ENCODE measurements around the gene UNC119B.
"Not testable (repeated sequence)": the region's sequence is repeated elsewhere in the genome, so short reads cannot be mapped to it uniquely, and the experiment has no call there.

UNC119B gene

DNA sequence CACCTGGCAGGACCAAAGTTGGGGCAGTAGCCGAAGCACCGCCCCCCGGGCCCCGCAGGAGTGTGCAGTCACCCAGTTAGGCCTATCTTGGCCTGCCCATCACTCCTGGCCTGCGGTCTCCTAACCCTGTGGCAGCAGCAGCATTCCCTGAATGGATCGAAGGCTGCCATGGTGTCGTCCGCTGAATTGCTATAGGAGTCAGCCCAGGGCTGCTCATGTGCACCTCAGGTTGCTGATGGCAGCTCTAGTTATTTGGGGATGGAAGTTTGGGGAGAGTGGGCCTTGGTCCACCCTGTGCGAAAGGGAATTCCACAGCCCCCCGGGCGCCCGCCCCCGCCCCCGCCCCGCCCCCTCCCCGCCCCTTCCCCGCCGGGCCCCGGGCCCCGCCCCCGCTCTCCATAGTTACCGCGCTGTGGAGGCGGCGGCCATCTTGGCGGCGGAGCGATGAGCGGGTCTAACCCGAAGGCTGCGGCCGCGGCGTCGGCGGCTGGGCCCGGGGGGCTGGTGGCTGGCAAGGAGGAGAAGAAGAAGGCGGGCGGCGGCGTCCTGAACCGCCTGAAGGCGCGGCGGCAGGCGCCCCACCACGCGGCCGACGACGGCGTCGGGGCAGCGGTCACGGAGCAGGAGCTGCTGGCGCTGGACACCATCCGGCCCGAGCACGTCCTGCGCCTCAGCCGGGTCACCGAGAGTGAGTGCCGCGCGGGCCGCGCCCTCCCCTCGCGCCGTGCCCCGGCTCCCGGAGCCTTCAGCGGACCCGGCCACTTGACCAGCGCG lies at the start of gene UNC119B:
Gene UNC119B, plus strand, starts transcription at position 428 of the 774 bp plus-strand sequence. Its CDS starts 17 bp downstream, at position 445.
- DNase-seq (ENCODE audit: low read depth): peak; percentile 42

DNA sequence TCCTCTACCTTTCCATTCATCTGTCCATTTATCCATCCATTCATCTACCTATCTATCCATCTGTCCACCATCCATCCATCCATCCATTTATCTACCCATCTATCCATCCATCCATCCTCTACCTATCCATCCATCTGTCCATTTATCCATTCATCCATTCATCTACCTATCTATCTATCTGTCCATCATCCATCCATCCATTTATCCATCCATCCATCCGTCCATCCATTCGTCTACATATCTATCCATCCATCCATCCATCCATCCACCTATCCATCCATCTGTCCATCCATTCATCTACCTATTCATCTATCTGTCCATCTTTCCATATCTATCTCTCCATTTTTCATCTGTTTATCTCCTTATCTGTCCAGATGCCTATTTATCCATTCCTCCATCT lies 48.8 kb upstream of the UNC119B start:
- no peak for DNase-seq (ENCODE audit: low read depth)

DNA sequence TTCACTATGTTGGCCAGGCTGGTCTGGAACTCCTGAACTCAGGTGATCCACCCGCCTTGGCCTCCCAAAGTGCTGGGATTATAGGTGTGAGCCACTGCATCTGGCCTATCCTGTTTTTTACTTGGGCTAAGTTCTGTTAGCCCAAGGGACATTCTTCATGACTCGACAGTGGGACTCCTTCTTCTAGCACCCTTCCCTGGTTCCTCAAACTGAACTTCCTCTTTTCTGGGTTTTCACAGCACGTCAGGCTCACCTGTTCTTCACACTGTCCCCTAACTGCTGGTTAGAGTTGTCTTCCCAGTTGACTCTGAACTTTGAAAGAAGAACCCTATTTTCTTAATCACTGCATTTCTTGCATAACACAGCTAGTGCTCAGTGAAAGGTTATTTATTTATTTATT lies 47.4 kb upstream of the UNC119B start:
- DNase-seq (ENCODE audit: low read depth): no peak

DNA sequence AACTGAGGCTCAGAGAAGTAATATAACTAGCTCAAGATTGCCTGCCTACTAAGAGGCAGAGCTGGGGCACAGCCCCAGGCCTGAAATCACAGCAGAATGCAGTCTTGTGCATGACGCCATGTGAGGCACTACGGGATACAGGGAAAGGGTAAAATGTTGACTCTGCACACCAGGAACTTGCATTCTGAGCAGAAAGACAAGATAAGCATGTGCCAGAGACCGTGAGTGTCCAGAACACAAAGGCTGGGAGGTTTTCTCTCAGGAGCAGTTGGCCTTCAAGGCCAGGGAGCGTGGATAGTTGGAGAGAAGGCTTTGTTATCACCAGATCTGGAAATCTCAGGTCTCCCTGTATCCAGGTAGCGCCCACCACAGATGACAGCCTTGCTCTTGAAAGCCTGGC lies 46.5 kb upstream of the UNC119B start:
- DNase-seq (ENCODE audit: low read depth): no peak

GRCh38 chr12:120666571-120667390 lies 43.5 kb upstream of the UNC119B start:
- DNase-seq (ENCODE audit: low read depth): no peak

DNA sequence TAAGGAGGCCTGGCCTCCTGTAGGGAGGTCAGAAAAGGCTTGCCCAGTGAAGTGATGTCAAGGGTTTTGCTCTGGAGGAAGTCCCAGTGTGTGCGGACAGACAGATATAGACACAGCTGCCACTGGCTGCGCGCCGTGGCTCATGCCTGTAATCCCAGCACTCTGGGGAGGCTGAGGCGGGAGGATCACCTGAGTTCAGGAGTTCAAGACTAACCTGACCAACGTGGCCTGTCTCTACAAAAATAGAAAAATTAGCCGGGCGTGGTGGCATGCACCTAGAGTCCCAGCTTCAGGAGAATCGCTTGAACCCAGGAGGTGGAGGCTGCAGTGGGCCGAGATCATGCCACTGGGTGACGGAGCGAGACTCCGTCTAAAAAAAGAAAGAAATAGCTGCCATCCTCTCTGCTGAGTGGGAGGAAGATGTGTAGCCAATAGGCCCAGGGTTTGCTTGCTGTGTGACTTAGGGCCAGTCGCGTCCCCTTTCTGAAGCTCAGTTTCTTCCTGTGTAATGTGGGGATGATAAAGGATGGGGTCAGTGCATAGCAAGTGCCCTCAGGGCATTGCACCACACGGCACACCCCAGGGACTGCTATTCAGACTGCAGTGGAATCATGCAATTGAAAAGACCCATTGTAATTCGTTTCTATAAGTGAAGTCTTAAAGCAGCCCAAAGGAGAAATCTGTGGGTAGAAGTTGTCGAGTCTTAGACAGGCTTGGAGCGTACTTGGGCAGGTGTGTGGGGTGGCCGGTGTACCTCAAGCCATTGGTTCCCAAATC lies 42.0 kb upstream of the UNC119B start:
- DNase-seq (ENCODE audit: low read depth): no peak

GRCh38 chr12:120668868-120669840 lies 41.1 kb upstream of the UNC119B start:
- peak; percentile 49 for DNase-seq (ENCODE audit: low read depth)

DNA sequence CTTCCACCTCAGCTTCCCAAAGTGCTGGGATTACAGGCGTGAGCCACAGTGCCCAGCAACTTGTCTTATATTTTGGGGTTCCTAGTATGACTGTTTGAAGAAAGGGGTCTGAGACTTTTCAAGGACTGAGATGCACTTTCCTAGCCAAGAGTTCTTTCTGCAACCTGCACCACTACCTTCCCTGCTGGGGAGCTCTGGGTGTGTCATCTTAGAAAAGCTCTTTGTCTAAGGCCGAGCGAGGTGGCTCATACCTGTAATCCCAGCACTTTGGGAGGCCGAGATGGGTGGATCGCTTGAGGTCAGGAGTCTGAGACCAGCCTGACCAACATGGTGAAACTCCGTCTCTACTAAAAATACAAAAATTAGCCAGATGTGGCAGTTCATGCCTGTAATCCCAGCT lies 40.0 kb upstream of the UNC119B start:
- DNase-seq (ENCODE audit: low read depth): not testable (repeated sequence)

DNA sequence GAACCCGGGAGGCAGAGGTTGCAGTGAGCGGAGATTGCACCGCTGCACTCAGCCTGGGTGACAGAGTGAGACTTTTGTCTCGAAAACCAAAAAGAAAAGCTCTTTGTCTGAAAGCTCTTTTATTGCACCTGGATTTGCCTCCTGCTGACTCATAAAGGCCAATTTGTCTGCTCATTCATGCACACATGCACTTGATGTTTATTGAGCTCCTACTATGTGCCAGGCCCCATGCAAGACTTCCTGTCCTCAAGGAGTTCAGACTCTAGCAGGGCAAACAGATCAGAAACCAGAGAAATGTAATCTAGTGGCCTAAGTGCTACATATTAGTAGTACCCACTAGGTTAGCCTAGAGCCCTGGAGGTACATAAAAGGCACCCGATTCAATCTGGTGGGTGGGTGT lies 39.6 kb upstream of the UNC119B start:
- DNase-seq (ENCODE audit: low read depth): no peak

DNA sequence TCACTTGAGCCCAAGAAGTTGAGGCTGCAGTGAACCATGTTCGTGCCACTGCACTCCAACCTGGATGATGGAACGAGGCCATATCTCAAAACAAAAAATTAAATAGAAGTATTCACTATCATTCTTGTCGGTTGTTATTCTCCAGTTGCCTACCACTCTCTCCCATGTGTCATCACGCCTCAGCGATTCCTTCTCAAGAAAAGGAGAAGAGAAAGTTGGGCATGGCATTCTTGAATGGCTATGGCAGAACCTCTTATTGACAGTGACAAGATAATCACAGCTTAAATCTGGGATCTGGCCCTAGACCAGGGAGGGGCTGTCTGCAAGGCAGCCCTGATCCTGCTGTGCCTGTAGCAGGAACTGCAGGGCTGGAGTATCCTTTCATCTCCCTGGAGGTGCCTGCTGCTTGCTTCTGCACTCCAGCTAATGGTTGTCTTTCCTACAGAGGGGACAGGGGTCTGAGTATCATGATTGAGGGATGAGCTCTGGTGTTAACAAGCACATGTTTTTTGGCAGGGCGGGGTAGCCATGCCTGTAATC lies 36.1 kb upstream of the UNC119B start:
- DNase-seq (ENCODE audit: low read depth): no peak

DNA sequence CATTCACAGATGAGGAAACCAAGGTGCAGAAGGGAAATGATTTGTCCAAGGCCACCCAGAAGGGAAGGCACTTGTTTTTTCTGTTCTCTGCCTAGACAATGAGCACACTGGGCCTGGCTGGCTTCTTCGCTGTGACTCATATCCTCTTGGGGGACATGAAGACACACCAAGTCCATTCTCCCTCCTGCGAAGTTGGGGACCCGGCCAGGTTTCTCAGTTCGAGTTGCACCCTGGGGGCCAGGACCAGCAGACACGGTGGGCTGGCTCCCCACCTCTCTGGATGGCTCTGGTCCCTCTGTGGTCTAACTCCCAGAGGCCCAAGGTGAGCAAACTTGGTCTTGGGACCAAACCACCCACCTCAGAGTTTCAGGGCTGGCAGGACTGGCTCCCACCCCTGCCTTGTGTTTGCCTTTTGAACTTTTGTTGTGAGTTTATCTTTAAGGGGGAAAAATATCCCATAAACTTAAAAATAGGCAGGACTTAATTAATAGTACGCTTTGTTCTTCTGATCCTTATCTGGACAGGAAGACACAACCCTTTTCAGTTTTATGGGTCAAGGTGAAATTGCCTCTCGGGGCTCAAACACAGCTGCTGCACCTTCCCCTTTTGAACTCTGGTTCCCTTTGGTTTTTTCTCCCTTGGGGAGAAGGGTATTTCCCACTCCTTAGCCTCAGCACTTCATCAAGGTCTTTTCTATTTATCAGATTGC lies 32.3 kb upstream of the UNC119B start:
- peak; percentile 57 for DNase-seq (ENCODE audit: low read depth)

DNA sequence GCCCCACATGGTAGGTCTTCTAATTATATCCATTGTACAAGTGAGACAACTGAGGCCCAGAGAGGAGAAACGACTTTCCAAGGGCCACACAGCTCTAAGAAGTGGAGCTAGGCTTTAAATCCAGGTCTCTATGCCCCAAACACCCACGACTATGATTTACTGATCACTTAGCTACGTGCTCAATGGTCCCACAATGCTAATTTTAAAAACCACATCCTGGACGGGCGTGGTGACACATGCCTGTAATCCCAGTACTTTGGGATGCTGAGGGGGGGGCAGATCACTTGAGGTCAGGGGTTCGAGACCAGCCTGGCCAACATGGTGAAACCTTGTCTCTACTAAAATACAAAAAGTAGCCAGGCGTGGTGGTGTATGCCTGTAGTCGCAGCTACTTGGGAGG lies 31.7 kb upstream of the UNC119B start:
- no peak for DNase-seq (ENCODE audit: low read depth)

GRCh38 chr12:120680165-120680738 lies 30.0 kb upstream of the UNC119B start:
- no peak for DNase-seq (ENCODE audit: low read depth)

DNA sequence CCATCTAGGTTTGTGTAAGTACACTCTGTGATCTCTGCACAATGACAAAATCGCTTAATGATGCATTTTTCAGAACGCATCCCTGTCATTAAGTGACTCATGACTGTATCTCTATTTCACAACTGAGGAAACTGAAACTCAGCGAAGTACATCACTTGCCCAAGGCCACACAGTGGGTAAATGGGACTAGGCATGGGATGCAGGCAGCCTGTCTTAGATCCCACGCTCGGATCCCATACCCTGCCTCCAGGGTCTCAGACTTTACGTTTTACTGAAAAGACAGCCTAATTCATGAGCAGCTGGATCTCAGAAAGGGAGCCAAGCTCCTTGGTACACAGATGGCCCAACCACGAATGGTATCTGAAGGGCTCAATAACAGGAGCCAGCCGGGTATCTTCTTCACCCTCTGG lies 25.7 kb upstream of the UNC119B start:
- DNase-seq (ENCODE audit: low read depth): peak; percentile 80

DNA sequence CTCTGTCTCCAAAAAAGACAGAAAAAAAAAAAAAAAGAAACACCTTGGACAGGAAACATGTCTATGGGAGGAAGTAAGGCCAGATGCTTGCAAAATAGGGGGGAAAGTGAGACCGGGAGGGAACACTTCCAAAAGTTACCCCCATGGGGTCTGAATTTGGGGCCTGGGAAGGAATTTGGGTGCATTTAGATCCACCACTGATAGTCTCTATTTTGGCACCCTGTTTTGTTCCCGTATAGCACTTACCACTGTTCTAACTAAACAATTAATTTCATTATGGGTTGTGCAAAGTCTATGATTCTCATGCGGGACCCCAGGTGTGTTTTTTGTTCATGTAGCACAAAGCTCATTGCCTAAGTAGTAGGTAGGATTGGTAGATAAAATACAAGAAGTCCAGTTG lies 24.7 kb upstream of the UNC119B start:
- DNase-seq (ENCODE audit: low read depth): no peak

DNA sequence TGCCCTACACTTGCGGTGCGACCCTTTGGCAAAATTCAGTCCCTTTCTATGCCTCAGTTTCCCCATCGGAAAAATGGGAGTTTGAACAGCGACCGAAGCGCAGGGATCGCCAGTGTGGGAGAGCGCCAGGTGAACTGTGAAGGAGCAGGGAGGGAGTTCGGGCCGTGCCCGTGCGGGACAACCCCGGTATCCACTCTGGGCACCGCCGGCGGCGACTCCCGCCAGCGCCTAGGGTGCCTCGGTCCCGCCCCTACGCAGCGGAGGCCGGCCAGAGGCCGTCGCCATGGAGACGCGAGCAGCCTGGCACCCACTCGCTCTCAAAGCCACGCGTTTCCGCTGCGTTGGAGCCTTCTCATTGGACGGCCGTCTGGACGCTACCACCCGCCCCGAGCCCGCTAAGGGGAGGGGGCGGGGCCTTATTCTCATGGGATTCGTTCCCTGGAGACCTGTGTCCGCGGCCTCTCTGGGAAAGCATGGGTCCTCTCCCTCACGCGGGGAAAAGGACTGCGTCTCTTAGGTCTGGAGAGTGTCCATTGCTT lies 24.0 kb upstream of the UNC119B start:
- DNase-seq (ENCODE audit: low read depth): peak; percentile 97

GRCh38 chr12:120686690-120687577 lies 23.3 kb upstream of the UNC119B start, which contains the start of gene MLEC:
Gene MLEC, plus strand, starts transcription at chr12:120687149. Its CDS starts 148 bp downstream, at chr12:120687297.
- DNase-seq (ENCODE audit: low read depth): peak; percentile 94

DNA sequence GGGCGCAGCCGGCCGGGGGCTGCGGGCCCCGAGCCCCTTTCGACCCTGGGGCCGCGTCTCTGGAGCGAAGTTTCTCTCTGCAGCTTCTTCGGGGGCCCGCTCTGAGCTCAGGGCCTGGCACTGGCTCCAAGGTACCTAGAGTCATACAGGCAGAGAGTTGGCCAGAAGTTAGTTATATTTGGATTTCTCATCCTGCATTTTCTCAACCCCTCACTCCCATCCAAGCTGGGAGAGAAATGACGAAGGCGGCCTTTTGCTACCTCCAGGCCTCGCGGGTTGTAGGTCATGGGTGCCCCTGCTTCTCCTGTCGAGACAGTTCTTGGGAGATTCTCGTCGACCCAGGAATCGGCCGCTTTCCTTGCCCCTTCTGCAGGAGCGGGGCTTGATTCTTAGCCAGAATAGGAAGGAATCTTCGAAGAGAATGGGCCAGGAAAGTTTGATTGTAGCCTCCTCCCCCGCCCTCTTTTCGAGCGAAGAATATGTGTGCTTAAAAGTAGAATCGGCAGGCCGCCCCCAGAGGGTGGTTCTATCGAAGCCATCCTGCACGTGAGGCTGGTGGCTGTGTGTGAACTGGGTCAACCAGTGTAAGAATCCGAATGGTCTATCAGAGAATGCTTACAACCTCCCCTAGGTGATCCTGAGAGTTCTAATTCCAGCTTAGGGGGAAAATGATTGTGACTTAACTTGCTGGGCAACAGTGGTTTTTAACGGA lies 22.5 kb upstream of the UNC119B start:
- peak; percentile 31 for DNase-seq (ENCODE audit: low read depth)

Data from iris pigment epithelial cell (primary cell).